MM.1S (cell line): ENCODE results near the gene ACSL4.

Experiments used
- CTCF ChIP-seq: fragments of 300-600 bp; sonication (generic); IDR thresholded peaks from 2 replicates; pipeline ENCODE4 v1.5.1; 2016; ENCODE audit warnings: antibody characterized with exemption, low read length, mixed read lengths
- EZH2 ChIP-seq: fragments of 300-600 bp; sonication (generic); optimal IDR thresholded peaks from 2 replicates; pipeline ENCODE3; 2017; ENCODE audit warnings: low read depth, mild to moderate bottlenecking, antibody characterized with exemption, low read length, mixed read lengths
- EZH2phosphoT487 ChIP-seq: fragments of 300-600 bp; sonication (generic); IDR thresholded peaks from 2 replicates; pipeline ENCODE4 v1.6.1; 2018; ENCODE audit warnings: antibody characterized with exemption, low read length

GRCh38 chrX:109704563-109704962, 28.5 kb downstream of the ACSL4 start:
- TF ChIP-seq CTCF (no peak), EZH2 (no peak), EZH2phosphoT487 (no peak)
